ENCODE measurements around the gene ETNPPL.

ETNPPL gene

GRCh38 chr4:108694423-108694822, 68.4 kb downstream of the ETNPPL start:
- DNase-seq, result no peak

GRCh38 chr4:108693819-108694218, 69.0 kb downstream of the ETNPPL start:
- DNase-seq, result no peak

GRCh38 chr4:108693211-108693610, 69.6 kb downstream of the ETNPPL start:
- no peak for DNase-seq

All from activated CD4-positive, alpha-beta T cell treated with anti-CD3 and anti-CD28 coated beads, Interleukin-2, Interleukin-6, amounts not matched to agents 100 ng/mL and 50 ng/mL, durations not matched to agents 16 hours and 8 hours (primary cell).